GM18517 (cell line): ENCODE results near the gene PDZRN4.

Source experiments
- ATAC-seq: cut with Tn5 transposase; IDR thresholded peaks from one replicate; pipeline ENCODE4 v1.9.1; 2021; ENCODE audit warnings: mild to moderate bottlenecking, moderate library complexity; ENCODE audit not compliant: unreplicated experiment

PDZRN4 gene

GRCh38 chr12:41504976-41505375 is 316.9 kb downstream of the PDZRN4 start:
- no peak for ATAC-seq

- no peak for ATAC-seq
Measured at GRCh38 chr12:41507286-41507685, 319.2 kb downstream of the PDZRN4 start.

GRCh38 chr12:41509271-41510055 is 321.3 kb downstream of the PDZRN4 start:
- no peak for ATAC-seq

- ATAC-seq, result no peak
Measured at GRCh38 chr12:41510470-41510869, 322.4 kb downstream of the PDZRN4 start.

- ATAC-seq, result no peak
Measured at GRCh38 chr12:41511247-41511646, 323.1 kb downstream of the PDZRN4 start.

GRCh38 chr12:41512497-41512896 is 324.4 kb downstream of the PDZRN4 start:
- no peak for ATAC-seq

GRCh38 chr12:41514021-41514777 is 326.1 kb downstream of the PDZRN4 start:
- no peak for ATAC-seq

- ATAC-seq, result no peak
Measured at GRCh38 chr12:41514907-41515306, 326.8 kb downstream of the PDZRN4 start.

- ATAC-seq, result no peak
Measured at GRCh38 chr12:41515953-41516352, 327.8 kb downstream of the PDZRN4 start.

- ATAC-seq, result no peak
Measured at GRCh38 chr12:41520869-41521268, 332.7 kb downstream of the PDZRN4 start.

- ATAC-seq, result peak; percentile 75
Measured at GRCh38 chr12:41521872-41522379, 333.8 kb downstream of the PDZRN4 start.

GRCh38 chr12:41527062-41527461 is 338.9 kb downstream of the PDZRN4 start:
- no peak for ATAC-seq

GRCh38 chr12:41527534-41528116 is 339.5 kb downstream of the PDZRN4 start:
- no peak for ATAC-seq

GRCh38 chr12:41528874-41529273 is 340.8 kb downstream of the PDZRN4 start:
- no peak for ATAC-seq

GRCh38 chr12:41530441-41530840 is 342.3 kb downstream of the PDZRN4 start:
- ATAC-seq, result no peak

GRCh38 chr12:41531147-41531829 is 343.2 kb downstream of the PDZRN4 start:
- no peak for ATAC-seq

- ATAC-seq, result no peak
Measured at GRCh38 chr12:41532072-41532471, 344.0 kb downstream of the PDZRN4 start.

- ATAC-seq, result no peak
Measured at GRCh38 chr12:41536813-41537490, 348.8 kb downstream of the PDZRN4 start.

- ATAC-seq, result no peak
Measured at GRCh38 chr12:41537522-41537921, 349.4 kb downstream of the PDZRN4 start.

- ATAC-seq, result no peak
Measured at GRCh38 chr12:41545761-41546160, 357.6 kb downstream of the PDZRN4 start.
